Natural killer cell treated with Interleukin-12 subunit alpha and Interleukin-12 subunit beta and Interleukin-15 and Interleukin-18, amount 100 ng/mL, for 72 hours (primary cell): ENCODE data around the gene RASA3. TPM values are rescaled to one million over a fixed set of nuclear protein-coding genes. Genes with fewer than 3 reads are reported as not detected.
A peak's percentile ranks its signal among the peaks of the same experiment; 100 is the strongest.

Experiments used
- ATAC-seq, 2 donors: fragments of 150-1000 bp; cut with Tn5 transposase in 1 of 2; sonication (Bioruptor Pico), chemical (Tn5 transposase) in 1 of 2; 2 replicates each; pipeline ENCODE4 v1.10.0; 2021
- DNase-seq: peaks from one replicate; pipeline ENCODE4 v3.0.0; 2022; ENCODE audit warnings: low spot score
- H3K27ac Mint-ChIP-seq, 2 donors: 1 replicate in 1 of 2; 2 replicates in 1 of 2; pipeline ENCODE4 v1.8.0; 2022; ENCODE audit warnings: mixed read lengths in 2 of 2, mild to moderate bottlenecking in 1 of 2, moderate library complexity in 1 of 2
- H3K27me3 Mint-ChIP-seq, 2 donors: 1 replicate in 1 of 2; 2 replicates in 1 of 2; pipeline ENCODE4 v1.8.0; 2022; ENCODE audit warnings: mixed read lengths in 2 of 2
- H3K36me3 Mint-ChIP-seq: one replicate; pipeline ENCODE4 v1.8.0; 2022; ENCODE audit warnings: mixed read lengths
- H3K4me1 Mint-ChIP-seq, 2 donors: 1 replicate in 1 of 2; 2 replicates in 1 of 2; pipeline ENCODE4 v1.8.0; 2022; ENCODE audit warnings: low read depth in 2 of 2, mixed read lengths in 2 of 2, mild to moderate bottlenecking in 1 of 2
- H3K4me3 Mint-ChIP-seq: one replicate; pipeline ENCODE4 v1.8.0; 2022; ENCODE audit warnings: mixed read lengths
- H3K9me3 Mint-ChIP-seq: 2 replicates; pipeline ENCODE4 v1.8.0; 2022; ENCODE audit warnings: mixed read lengths
- total RNA-seq, 2 donors: library from RNA; stranded (reverse); gene quantifications; one replicate each; pipeline ENCODE4 v1.2.3, GENCODE V29; 2022

The RASA3 gene
- total RNA-seq, 2 donors from 2014 or later = 6.9 to 11.7 TPM

DNA sequence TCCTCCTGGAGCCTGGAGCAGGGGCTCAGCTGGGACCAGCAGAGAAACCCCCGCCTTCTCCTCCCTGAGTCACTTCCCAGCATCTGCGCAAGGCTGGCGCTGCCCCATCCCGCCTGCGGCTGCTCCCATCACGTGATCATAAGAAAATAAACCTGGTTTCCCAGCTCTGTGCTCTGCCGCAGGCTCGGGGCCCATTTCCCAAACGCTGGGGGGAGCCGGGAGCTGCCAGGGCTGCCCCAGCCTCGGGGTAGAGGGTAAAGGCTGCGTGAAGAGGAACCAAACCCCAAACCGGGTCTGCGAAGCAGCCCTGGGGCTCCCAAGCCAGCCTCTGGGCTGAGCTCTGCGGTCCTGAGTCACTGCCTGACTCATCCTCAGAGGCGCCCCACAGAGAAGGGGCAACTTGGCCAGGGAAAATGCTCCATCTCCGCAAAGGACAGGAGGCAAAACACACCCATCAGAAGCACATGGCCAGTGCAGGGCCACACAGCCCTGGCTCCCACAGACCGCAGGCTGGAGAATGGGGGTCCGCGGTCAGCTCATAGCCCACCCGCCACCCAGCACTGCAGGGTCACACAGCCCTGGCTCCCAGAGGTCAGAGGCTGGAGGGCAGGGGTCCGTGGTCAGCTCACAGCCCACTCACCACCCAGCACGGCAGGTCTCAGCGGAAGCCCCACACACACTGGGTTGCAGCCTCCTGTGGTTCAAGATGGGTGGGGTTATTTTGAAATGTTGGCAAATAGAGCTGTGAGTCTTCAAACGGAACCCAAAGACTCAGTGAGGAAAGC, 67.1 kb downstream of the RASA3 start:
- ATAC-seq (peak; percentile 89 to 91), DNase-seq (peak; percentile 85)
- Mint-ChIP-seq H3K4me3 (peak overlapping the region; percentile 85), H3K36me3 (no peaks in the 10 kb centered on the region), H3K27ac (peak overlapping the region; percentile 95 to 96), H3K27me3 (no peaks in the 10 kb centered on the region), H3K9me3 (no peaks in the 10 kb centered on the region), H3K4me1 (peaks cover 57 to 58% of the 10 kb centered on the region in 2 donors)

DNA sequence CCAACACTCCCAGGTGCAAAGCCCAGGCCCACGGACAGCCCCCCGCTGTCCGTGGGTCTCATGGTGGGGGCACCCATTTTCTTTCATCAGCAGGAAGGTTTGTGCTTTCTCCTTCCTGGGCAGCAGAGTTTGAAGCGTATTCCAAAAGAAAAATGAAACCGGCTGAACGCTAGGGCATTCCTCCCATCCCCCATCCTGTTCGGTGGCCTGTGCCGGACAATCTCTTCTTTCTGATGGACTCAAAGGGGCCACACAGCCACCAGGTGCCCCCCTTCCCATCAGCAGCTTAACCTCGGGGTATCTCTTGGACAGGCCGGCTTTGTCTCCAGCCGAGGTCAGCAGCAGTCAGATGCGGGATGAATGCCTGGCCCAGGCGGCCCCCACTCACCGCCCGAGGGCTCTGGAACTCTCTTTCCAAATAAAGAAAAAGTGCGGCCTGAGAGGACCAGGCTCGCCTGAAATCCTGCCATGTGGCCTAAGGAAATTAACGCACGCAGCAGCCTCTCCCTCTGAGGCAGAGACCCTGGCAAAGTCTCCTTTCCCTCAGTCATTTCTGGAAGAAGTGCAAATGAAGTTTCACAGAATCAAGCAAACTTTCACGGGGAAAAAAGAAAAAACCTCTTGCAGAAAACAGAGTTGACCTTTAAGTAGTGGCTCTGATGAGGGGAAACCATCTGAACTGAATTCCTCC, 67.8 kb downstream of the RASA3 start:
- no peaks in the 10 kb centered on the region for H3K36me3 Mint-ChIP-seq

DNA sequence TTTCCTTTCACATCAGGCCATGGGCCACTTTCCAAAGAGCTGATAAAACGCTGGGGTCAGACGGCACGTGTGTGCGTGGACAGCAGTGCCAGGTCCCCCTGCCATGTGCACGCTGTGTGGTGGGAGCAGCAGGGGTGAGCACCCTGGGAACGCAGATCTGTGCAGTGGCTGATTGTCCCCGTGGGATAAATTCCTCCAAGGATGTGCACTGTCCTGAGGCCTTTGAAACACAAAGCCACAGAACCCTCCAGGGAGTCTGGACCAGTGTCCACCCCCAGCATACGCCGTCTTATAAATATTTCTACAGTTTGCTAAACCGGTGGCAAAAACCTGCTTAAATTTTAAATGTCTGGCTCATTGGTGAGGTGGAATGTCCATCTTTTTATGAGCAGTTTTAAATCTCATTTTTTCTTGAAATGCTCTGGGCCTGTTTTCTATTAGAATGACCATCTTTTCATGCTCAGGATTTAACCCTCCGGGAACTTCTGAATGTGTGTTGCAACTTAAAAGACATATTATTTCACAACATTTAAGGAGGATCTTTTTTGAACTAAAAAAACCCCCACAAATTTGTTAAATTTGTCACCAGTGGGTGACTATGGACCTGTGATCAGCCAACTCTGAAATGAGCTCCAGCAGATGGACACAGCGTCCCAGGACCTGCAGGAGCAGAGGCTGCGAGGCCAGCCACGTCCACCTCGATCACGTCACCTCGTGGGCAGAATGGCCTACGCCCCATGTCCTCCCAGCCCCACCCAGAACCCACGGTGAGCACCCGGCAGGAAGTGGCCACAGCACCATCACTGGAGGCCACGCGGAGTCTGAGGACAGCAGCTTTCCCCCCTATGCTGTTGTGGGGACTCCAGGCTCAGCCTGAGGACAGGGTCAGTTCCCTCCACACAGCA, 68.6 kb downstream of the RASA3 start:
- Mint-ChIP-seq H3K36me3 (no peaks in the 10 kb centered on the region), H3K27me3 (no peaks in the 10 kb centered on the region), H3K9me3 (no peaks in the 10 kb centered on the region), H3K27ac (peak overlapping the region; percentile 95 to 96), H3K4me3 (peak overlapping the region; percentile 85), H3K4me1 (peaks cover 59 to 63% of the 10 kb centered on the region in 2 donors)
- peak; percentile 75 for DNase-seq
- ATAC-seq = peak; percentile 38 to 51

More for the DNA sequence above, 67.8 kb downstream of the RASA3 start:
- H3K4me1 Mint-ChIP-seq = peaks cover 62 to 64% of the 10 kb centered on the region in 2 donors
- DNase-seq = no peak
- H3K27me3 Mint-ChIP-seq = no peaks in the 10 kb centered on the region
- no peaks in the 10 kb centered on the region for H3K9me3 Mint-ChIP-seq
- peak overlapping the region; percentile 85 for H3K4me3 Mint-ChIP-seq
- peak overlapping the region; percentile 95 to 96 for H3K27ac Mint-ChIP-seq
- ATAC-seq = no peak

DNA sequence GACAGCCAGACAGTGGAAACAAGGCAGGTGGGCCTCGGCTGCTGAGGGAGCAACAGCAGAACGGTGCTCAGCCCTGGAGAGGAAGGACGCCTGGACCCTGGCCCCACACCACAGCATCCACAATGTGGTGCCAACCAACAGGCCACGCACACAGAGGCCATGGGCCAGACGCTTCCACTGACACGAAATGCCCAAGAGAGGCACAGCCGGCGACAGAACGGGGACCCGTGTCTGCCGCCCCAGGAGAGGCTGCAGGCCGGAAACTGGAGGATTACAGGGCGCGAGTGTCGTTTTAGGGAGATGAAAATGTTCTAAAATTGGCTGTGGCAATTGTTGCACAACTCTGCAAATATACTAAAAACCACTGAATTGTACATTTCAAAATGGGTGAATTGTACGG, 69.7 kb downstream of the RASA3 start:
- DNase-seq (no peak), ATAC-seq (no peak)
- Mint-ChIP-seq H3K4me1 (peaks cover 53 to 58% of the 10 kb centered on the region in 2 donors), H3K27me3 (no peaks in the 10 kb centered on the region), H3K4me3 (peak overlapping the region; percentile 25), H3K27ac (peak overlapping the region; percentile 16 to 31), H3K36me3 (no peaks in the 10 kb centered on the region), H3K9me3 (no peaks in the 10 kb centered on the region)

DNA sequence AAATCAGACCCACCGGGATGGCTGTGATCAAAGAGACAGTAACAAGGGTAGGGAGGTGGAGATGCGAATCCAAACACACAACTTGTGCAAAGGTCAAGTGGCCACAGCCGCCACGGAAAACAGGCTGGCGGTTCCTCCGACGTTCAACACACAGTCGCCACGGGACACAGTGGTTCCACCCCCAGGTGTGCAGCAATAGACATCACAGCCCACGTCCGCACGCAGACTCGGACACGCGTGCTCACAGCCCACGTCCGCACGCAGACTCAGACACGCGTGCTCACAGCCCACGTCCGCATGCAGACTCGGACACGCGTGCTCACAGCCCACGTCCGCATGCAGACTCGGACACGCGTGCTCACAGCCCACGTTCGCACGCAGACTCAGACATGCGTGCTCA, 70.1 kb downstream of the RASA3 start:
- peak overlapping the region; percentile 16 to 31 for H3K27ac Mint-ChIP-seq
- no peak for ATAC-seq
- H3K4me1 Mint-ChIP-seq = peaks cover 51 to 58% of the 10 kb centered on the region in 2 donors
- no peaks in the 10 kb centered on the region for H3K27me3 Mint-ChIP-seq
- H3K9me3 Mint-ChIP-seq = no peaks in the 10 kb centered on the region
- no peak for DNase-seq
- H3K36me3 Mint-ChIP-seq = no peaks in the 10 kb centered on the region
- peak overlapping the region; percentile 25 for H3K4me3 Mint-ChIP-seq

DNA sequence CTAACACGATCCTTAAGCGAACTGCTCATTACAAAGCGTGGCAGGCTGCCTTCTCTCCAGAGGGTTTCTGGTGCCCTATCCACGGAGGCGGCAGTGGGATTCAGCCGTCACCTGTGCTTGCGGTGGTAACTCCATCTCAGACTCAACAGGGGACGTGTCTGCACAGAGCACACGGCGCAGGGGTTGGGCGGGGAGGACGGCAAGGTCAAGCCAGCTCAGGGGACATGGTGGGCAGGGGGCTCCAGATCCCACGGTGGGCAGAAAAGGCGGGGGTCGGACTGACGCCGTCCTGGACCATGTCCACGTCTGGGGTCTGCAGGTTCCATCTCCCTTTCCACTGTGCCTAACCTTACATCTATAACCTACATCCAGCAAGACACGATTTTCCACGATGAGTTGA, 70.7 kb downstream of the RASA3 start:
- H3K36me3 Mint-ChIP-seq = no peaks in the 10 kb centered on the region
- peak overlapping the region in 1 of 2 donors; percentile 58 for H3K27ac Mint-ChIP-seq
- no peak for ATAC-seq
- no peak for DNase-seq
- H3K27me3 Mint-ChIP-seq = no peaks in the 10 kb centered on the region
- peaks cover 51 to 59% of the 10 kb centered on the region in 2 donors for H3K4me1 Mint-ChIP-seq
- no peaks in the 10 kb centered on the region for H3K9me3 Mint-ChIP-seq
- no peak overlapping the region for H3K4me3 Mint-ChIP-seq

DNA sequence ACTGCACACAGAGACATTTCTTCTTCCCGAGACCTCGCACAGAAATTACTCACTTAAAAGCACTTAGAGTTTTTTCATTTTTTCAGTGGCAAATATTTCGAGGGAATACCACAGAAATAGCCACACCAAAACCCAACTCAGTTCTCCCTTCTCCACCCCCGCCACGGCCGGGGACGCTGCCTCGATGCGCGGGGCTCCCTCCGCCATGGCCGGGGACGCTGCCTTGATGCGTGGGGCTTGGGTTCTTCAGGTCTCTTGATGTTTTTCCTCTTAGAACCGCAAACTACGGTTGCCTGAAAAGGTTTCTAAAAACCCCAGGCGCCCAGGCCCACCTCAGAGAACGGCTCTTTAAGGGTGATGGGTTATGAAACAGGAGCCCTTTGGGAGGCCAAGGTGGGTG, 71.4 kb downstream of the RASA3 start:
- peak overlapping the region in 1 of 2 donors; percentile 58 for H3K27ac Mint-ChIP-seq
- no peaks in the 10 kb centered on the region for H3K9me3 Mint-ChIP-seq
- no peak overlapping the region for H3K4me3 Mint-ChIP-seq
- no peaks in the 10 kb centered on the region for H3K27me3 Mint-ChIP-seq
- ATAC-seq = no peak
- H3K36me3 Mint-ChIP-seq = no peaks in the 10 kb centered on the region
- DNase-seq = no peak
- peaks cover 51 to 63% of the 10 kb centered on the region in 2 donors for H3K4me1 Mint-ChIP-seq

DNA sequence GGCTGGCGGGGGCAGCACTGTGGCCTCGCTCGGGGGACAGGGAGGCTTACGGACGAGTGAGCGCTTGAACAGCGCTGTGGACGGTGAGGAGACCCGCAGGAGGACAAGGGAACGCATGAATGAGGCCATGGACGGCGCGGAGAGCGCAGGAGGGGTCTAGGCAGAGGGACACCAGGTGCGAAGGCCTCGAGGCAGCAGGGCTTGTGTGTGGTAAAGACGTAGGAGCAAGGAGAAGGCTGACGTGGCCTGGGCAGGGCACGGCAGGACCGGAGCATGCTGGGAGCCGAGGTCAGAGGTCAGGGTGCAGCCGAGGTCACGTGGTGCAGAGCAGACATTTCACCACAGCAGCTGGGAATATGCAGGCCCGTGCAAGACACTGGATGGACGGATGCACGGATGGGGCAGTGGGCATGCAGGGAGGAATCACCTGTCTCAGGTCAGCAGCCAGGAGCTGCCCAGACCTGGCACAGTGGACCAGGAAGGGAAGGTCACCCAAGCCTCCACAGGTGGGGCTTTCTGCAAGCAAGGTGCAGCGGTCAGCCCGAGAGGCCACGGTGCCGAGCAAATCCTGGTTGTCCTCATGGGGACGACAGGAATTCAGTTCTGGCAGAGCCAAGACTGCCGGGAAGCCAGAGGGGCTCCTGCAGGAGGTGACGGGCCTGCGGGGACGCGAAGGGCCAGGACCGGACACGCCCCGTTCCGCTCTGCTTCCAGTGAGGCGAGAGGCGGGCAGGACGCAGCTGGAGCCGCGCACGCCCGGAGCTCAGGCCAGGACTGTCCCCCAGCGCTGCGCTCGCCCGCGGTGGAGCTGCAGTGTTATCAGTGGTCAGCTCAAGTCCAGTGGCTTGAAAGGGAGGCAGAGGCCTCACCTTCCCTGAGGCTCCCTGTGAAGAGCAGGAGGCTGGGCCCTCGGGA, 72.2 kb downstream of the RASA3 start:
- Mint-ChIP-seq H3K4me1 (peaks cover 49 to 62% of the 10 kb centered on the region in 2 donors), H3K27me3 (no peaks in the 10 kb centered on the region), H3K36me3 (no peaks in the 10 kb centered on the region), H3K27ac (peak overlapping the region; percentile 60 to 83), H3K4me3 (no peak overlapping the region), H3K9me3 (no peaks in the 10 kb centered on the region)
- ATAC-seq (no peak), DNase-seq (no peak)

DNA sequence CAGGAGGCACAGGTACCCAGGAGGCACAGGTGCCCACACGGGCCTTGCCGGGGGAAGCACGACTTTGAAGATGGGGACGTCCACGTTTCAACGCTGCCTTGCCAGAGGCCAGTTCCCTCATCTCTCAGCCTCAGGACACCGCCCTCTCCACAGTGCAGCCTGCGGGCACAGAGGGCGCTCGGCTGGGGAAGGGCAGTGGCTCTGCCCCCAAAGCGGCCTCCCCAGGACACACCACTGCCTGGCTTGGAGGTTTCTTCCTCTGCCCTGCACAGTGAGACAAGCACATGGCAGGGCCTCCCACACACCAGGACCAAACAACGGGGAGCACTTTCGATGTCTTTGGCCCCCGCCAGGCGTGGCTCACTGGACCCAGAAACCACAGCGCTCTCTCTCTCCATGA, 73.0 kb downstream of the RASA3 start:
- Mint-ChIP-seq H3K4me3 (no peak overlapping the region), H3K27ac (peak overlapping the region; percentile 60 to 83), H3K4me1 (peaks cover 41 to 56% of the 10 kb centered on the region in 2 donors), H3K9me3 (no peaks in the 10 kb centered on the region), H3K36me3 (no peaks in the 10 kb centered on the region), H3K27me3 (no peaks in the 10 kb centered on the region)
- DNase-seq (no peak), ATAC-seq (no peak)

DNA sequence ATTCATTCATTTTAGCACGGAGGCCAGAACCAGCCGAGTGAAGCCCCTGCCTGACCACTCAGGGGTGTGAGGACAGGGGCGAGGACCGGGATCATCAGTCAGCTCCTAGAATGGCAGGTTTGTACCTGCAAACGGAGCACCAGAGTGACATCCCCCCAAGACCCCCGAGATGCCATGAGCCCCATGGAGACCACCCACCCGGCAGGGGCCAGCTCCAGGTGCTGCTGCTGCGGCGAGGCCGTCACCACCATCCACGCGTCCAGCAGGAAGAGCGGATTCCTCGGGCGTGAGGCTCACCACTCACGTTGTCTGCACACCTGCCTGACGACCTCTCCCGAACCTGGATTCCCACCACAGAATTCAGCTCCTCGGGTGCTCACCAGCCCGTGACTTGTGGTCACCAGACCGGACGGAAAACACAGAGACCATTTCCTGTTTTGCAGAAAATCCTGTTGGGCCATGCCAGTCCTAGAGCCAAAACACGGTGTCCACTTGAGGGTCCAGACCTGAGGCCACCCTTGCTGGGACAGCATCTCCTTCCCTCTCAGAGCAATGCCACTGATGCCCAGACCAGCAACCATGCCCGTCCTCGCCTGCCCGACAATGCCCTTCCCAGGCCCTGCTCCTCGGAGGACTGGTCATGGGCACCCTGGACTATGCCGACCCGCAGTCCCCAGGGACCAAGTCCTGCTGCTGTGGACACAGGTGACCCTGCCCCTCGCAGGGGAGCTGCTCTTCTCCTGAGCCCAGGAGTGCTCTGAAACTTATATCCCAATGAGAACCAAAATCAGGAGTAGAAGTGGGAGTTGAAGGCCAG, 74.2 kb downstream of the RASA3 start:
- peak overlapping the region; percentile 53 to 83 for H3K27ac Mint-ChIP-seq
- H3K4me1 Mint-ChIP-seq = peaks cover 32 to 49% of the 10 kb centered on the region in 2 donors
- no peaks in the 10 kb centered on the region for H3K9me3 Mint-ChIP-seq
- DNase-seq = no peak
- no peaks in the 10 kb centered on the region for H3K36me3 Mint-ChIP-seq
- no peaks in the 10 kb centered on the region for H3K27me3 Mint-ChIP-seq
- H3K4me3 Mint-ChIP-seq = no peak overlapping the region
- no peak for ATAC-seq

DNA sequence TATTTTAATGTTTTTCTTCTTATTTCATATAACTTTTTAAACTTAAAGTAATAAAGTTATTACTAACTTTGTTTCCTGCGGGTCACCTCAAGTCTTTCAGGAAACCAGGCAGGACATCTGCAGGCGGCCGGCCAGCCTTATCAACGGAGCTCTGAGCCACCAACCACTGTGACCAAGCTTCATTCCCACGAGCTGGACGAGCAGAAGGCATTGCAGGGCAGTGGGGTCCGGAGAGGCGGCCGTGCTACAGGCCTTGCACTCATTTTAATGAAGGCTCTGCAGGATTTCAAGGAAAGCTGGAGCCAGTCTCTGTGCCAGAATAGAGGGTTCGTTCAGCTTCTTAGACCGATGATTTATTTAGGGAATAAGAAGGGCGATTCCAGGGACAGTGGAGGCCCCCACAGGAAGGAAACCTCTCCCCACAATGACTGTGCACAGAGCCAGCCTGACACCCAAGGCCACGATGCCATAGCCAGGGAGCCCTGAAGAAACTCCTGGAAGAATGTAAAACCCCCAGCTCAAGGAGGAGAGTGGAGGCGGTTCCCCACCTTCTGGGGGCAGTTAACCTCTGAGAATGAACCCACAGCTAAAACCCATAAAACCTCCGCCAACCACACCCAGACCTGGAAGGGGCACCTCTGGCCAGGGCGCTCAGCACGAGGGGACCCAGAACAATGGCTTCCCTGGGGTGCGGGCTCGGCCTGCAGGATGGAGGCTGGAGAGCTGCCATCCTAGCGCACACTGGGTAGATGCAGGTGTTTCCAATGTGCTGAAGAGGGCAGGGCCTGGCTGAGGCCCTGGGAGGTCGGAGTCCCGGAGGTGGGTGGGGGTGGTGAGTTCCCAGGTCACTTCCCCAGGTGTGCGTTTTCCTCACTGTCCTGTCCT, 75.0 kb downstream of the RASA3 start:
- no peaks in the 10 kb centered on the region for H3K36me3 Mint-ChIP-seq
- H3K4me3 Mint-ChIP-seq = no peak overlapping the region
- ATAC-seq = no peak
- no peak for DNase-seq
- H3K27me3 Mint-ChIP-seq = no peaks in the 10 kb centered on the region
- H3K27ac Mint-ChIP-seq = peak overlapping the region; percentile 41 to 51
- H3K4me1 Mint-ChIP-seq = peaks cover 34 to 50% of the 10 kb centered on the region in 2 donors
- H3K9me3 Mint-ChIP-seq = no peaks in the 10 kb centered on the region
